SK-N-SH (cell line): ENCODE data around the gene TAF4. TPM values are rescaled to one million over a fixed set of nuclear protein-coding genes. Genes with fewer than 3 reads are reported as not detected.

Experiments
- CTCF ChIA-PET: fragments of 300-600, 350-600 bp; formaldehyde crosslinking; extraction: SDS; loops from one replicate; lab custom pipeline; 2021; lab: Yijun Ruan, JAX
- POLR2A ChIA-PET: fragments of 350-600 bp; sonication (Branson Sonifier 250); formaldehyde crosslinking; extraction: SDS; loops from one replicate; lab custom pipeline; 2020; ENCODE audit warnings: antibody characterized with exemption, inconsistent platforms; lab: Yijun Ruan, JAX
- DNase-seq: peaks from one replicate; pipeline ENCODE4 v3.0.0; 2012
- H2AFZ ChIP-seq: fragments of 200-600 bp; sonication (generic); 2 replicates; pipeline ENCODE4 v1.8.1; 2016; ENCODE audit warnings: antibody characterized with exemption, mild to moderate bottlenecking, low read depth
- H3F3A ChIP-seq: fragments of 200-600 bp; sonication (generic); replicated peaks from 2 replicates; pipeline ENCODE3; 2016; ENCODE audit warnings: antibody characterized with exemption, mild to moderate bottlenecking; ENCODE audit not compliant: insufficient read depth
- H3K27ac ChIP-seq, 2 experiments: fragments of 200-500 bp in 1 of 2; fragments of 200-600 bp in 1 of 2; sonication (Bioruptor generic) in 1 of 2; sonication (generic), shearing (Covaris generic) in 1 of 2; 2 replicates each; pipeline versions ENCODE4 v1.5.1 to v1.6.1; 2014 to 2016; ENCODE audit warnings: low read depth in 2 of 2, inconsistent platforms in 1 of 2, low read length in 1 of 2, mild to moderate bottlenecking in 1 of 2, mixed read lengths in 1 of 2
- H3K27me3 ChIP-seq: fragments of 200-600 bp; sonication (generic), shearing (Covaris generic); 2 replicates; pipeline ENCODE4 v1.6.1; 2016; ENCODE audit warnings: mixed run types; ENCODE audit not compliant: insufficient read depth
- H3K36me3 ChIP-seq, 2 experiments: fragments of 200-500 bp in 1 of 2; fragments of 200-600 bp in 1 of 2; sonication (Bioruptor generic) in 1 of 2; sonication (generic) in 1 of 2; replicated peaks in 1 of 2; 2 replicates each; pipeline versions ENCODE3 to v1.5.1; 2014 to 2016; ENCODE audit warnings: low read length in 1 of 2, mild to moderate bottlenecking in 1 of 2; ENCODE audit not compliant: insufficient read depth in 2 of 2, control insufficient read depth in 1 of 2
- H3K4me1 ChIP-seq, 2 experiments: fragments of 200-500 bp in 1 of 2; fragments of 200-600 bp in 1 of 2; sonication (Bioruptor generic) in 1 of 2; sonication (generic), shearing (Covaris generic) in 1 of 2; 2 replicates each; pipeline versions ENCODE4 v1.5.1 to v1.6.1; 2014 to 2016; ENCODE audit warnings: low read depth in 1 of 2, low read length in 1 of 2, mixed run types in 1 of 2; ENCODE audit not compliant: insufficient read depth in 2 of 2, control insufficient read depth in 1 of 2
- H3K4me2 ChIP-seq: fragments of 200-600 bp; sonication (generic), shearing (Covaris generic); 2 replicates; pipeline ENCODE4 v1.6.1; 2017; ENCODE audit warnings: mixed run types
- H3K4me3 ChIP-seq, 2 experiments: fragments of 200-500 bp in 1 of 2; fragments of 200-600 bp in 1 of 2; sonication (Bioruptor generic) in 1 of 2; sonication (generic), shearing (Covaris generic) in 1 of 2; 2 replicates each; pipeline versions ENCODE4 v1.5.1 to v1.8.1; 2014 to 2016; ENCODE audit warnings: low read depth in 2 of 2, inconsistent platforms in 1 of 2, low read length in 1 of 2, mild to moderate bottlenecking in 1 of 2, mixed read lengths in 1 of 2, moderate library complexity in 1 of 2
- H3K79me2 ChIP-seq: fragments of 200-600 bp; sonication (generic); 2 replicates; pipeline ENCODE4 v1.8.1; 2017; ENCODE audit warnings: mild to moderate bottlenecking; ENCODE audit not compliant: insufficient read depth
- H3K9ac ChIP-seq: fragments of 200-600 bp; sonication (generic); 2 replicates; pipeline ENCODE4 v1.6.1; 2017; ENCODE audit warnings: mixed run types
- H3K9me2 ChIP-seq: fragments of 200-600 bp; sonication (generic); 2 replicates; pipeline ENCODE4 v1.6.1; 2017; ENCODE audit warnings: mixed run types
- H3K9me3 ChIP-seq: fragments of 200-600 bp; sonication (generic); 2 replicates; pipeline ENCODE4 v1.6.1; 2017; ENCODE audit warnings: mixed run types, mild to moderate bottlenecking, moderate library complexity
- H4K20me1 ChIP-seq: fragments of 200-600 bp; sonication (generic); 2 replicates; pipeline ENCODE4 v1.6.1; 2017; ENCODE audit warnings: mild to moderate bottlenecking, mixed run types; ENCODE audit not compliant: insufficient read depth
- GATA2 ChIP-seq: sonication (generic); formaldehyde crosslinking; IDR thresholded peaks from 2 replicates; pipeline ENCODE4 v1.5.0; 2020; ENCODE audit warnings: mild to moderate bottlenecking, missing genetic modification reagents
- NFIC ChIP-seq: IDR thresholded peaks from 2 replicates; pipeline ENCODE4 v1.4.0; 2012; ENCODE audit warnings: borderline replicate concordance
- PBX3 ChIP-seq: IDR thresholded peaks from 2 replicates; pipeline ENCODE4; 2012
- RFX5 ChIP-seq: IDR thresholded peaks from 2 replicates; pipeline ENCODE4 v1.6.1; 2012; ENCODE audit warnings: mild to moderate bottlenecking, improper control_type of control experiment, low read length
- TCF12 ChIP-seq: IDR thresholded peaks from 2 replicates; pipeline ENCODE4 v1.4.0; 2012
- WGBS: methylation state at CpG from one replicate; pipeline ENCODE4 v1.1.6; 2017; ENCODE audit warnings: low lambda C conversion rate; 5-methylcytosine and 5-hydroxymethylcytosine counted together
- polyA plus RNA-seq, 3 experiments: library from polyadenylated mRNA; depleted of rRNA; stranded (reverse); fragments of >200 nt; gene quantifications; 2 replicates each; pipeline ENCODE4 v1.2.3, GENCODE V29; 2012
- TF ChIP-seq, protein P1 (sequence below): IDR thresholded peaks from 2 replicates; pipeline ENCODE4 v1.4.0; 2012; ENCODE audit warnings: low read depth, borderline replicate concordance
- TF ChIP-seq, protein P2 (sequence below): IDR thresholded peaks from 2 replicates; pipeline ENCODE4 v1.4.0; 2012; ENCODE audit warnings: low read depth
- TF ChIP-seq, protein P3 (sequence below): IDR thresholded peaks from 2 replicates; pipeline ENCODE4 v1.6.1; 2012; ENCODE audit warnings: mild to moderate bottlenecking, low read depth, low read length, moderate library complexity

Gene TAF4
- polyA plus RNA-seq, 1 of the 3 experiments (the other 2 are of a cell fraction), result 4.8 TPM

GRCh38 chr20:61936701-61937131 is 129.0 kb downstream of the TAF4 start (continued):
- TF ChIP-seq TCF12, result no peak

DNA sequence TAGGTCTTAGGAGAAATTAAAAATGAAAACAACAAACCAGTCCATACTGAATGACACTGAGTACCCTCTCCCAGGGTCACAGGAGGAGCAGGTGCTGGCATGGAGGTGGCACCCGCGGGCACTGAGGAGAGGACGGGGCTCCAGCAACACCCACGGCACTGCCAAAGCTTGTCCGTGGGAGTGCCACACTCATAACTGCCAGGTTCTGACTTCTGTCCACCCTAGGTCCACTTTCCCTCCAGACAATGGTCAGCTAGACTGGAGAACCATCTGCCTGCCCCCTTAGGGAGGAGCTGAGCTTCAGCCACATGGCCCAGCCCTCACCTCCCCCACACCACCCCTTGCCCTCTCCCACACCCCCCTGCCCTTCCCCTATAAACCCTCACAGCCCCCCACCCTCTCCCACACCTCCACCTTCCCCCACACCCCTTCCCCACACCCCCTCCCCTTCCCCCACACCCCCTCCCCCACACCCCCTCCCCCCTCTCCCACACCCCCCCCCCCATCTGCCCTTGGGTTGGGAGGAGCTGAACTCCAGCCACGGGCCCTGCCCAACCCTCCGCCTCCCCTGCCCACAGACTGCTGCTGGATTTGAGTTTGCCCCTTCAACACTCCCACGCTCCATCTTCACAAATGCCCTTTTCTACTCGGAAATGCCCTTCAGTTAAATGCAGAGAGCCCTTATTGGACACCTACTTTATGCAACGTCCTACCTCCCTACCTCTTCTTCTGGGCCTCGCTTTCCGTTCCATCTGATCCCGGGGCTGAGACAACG is 129.6 kb downstream of the TAF4 start:
- H3K4me1 ChIP-seq, result no peaks in the 10 kb centered on the region
- TF ChIP-seq, protein P1, sequence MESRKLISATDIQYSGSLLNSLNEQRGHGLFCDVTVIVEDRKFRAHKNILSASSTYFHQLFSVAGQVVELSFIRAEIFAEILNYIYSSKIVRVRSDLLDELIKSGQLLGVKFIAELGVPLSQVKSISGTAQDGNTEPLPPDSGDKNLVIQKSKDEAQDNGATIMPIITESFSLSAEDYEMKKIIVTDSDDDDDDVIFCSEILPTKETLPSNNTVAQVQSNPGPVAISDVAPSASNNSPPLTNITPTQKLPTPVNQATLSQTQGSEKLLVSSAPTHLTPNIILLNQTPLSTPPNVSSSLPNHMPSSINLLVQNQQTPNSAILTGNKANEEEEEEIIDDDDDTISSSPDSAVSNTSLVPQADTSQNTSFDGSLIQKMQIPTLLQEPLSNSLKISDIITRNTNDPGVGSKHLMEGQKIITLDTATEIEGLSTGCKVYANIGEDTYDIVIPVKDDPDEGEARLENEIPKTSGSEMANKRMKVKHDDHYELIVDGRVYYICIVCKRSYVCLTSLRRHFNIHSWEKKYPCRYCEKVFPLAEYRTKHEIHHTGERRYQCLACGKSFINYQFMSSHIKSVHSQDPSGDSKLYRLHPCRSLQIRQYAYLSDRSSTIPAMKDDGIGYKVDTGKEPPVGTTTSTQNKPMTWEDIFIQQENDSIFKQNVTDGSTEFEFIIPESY, result no peak
- no peak for TF ChIP-seq PBX3
- TF ChIP-seq GATA2 (CRISPR knock-in tag), result no peak
- no peak for TF ChIP-seq NFIC
- TF ChIP-seq, protein P2, sequence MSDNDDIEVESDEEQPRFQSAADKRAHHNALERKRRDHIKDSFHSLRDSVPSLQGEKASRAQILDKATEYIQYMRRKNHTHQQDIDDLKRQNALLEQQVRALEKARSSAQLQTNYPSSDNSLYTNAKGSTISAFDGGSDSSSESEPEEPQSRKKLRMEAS, result no peak
- no peak for TF ChIP-seq RFX5
- TF ChIP-seq, protein P3, sequence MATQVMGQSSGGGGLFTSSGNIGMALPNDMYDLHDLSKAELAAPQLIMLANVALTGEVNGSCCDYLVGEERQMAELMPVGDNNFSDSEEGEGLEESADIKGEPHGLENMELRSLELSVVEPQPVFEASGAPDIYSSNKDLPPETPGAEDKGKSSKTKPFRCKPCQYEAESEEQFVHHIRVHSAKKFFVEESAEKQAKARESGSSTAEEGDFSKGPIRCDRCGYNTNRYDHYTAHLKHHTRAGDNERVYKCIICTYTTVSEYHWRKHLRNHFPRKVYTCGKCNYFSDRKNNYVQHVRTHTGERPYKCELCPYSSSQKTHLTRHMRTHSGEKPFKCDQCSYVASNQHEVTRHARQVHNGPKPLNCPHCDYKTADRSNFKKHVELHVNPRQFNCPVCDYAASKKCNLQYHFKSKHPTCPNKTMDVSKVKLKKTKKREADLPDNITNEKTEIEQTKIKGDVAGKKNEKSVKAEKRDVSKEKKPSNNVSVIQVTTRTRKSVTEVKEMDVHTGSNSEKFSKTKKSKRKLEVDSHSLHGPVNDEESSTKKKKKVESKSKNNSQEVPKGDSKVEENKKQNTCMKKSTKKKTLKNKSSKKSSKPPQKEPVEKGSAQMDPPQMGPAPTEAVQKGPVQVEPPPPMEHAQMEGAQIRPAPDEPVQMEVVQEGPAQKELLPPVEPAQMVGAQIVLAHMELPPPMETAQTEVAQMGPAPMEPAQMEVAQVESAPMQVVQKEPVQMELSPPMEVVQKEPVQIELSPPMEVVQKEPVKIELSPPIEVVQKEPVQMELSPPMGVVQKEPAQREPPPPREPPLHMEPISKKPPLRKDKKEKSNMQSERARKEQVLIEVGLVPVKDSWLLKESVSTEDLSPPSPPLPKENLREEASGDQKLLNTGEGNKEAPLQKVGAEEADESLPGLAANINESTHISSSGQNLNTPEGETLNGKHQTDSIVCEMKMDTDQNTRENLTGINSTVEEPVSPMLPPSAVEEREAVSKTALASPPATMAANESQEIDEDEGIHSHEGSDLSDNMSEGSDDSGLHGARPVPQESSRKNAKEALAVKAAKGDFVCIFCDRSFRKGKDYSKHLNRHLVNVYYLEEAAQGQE, result no peak
- TF ChIP-seq, all 33 proteins: peak for 0
- Histone ChIP-seq H3K4me3 (no peak overlapping the region), H3K27ac (no peak overlapping the region), H3K79me2 (no peaks in the 10 kb centered on the region), H3K9me2 (no peaks in the 10 kb centered on the region), H2AFZ (no peak overlapping the region), H3K9me3 (no peaks in the 10 kb centered on the region), H3K4me2 (no peak overlapping the region), H3K27me3 (no peaks in the 10 kb centered on the region), H3F3A (no peaks in the 10 kb centered on the region), H3K9ac (no peak overlapping the region), H4K20me1 (no peaks in the 10 kb centered on the region), H3K36me3 (no peaks in the 10 kb centered on the region)
- DNase-seq, result no peak
- WGBS, result 72% methylated on average over 10 of the region's 14 CpGs
- ChIA-PET CTCF (no interaction called here), POLR2A (no interaction called here)
